NB4 (cell line): ENCODE data around the gene GJC1.

ENCODE experiments used
- CTCF ChIP-seq: IDR thresholded peaks from one replicate; pipeline ENCODE4 v1.5.1; 2012; ENCODE audit warnings: low read depth, low read length
- POLR2A ChIP-seq: IDR thresholded peaks from 2 replicates; pipeline ENCODE4 v1.6.1; 2011; ENCODE audit warnings: mild to moderate bottlenecking; ENCODE audit not compliant: insufficient read length; ENCODE audit errors: extremely low read depth

GRCh38 chr17:44763170-44763569 lies 66.9 kb downstream of the GJC1 start:
- TF ChIP-seq CTCF (no peak), POLR2A (no peak)
